Bone marrow (tissue), 2 donors: ENCODE results near the gene VDAC2.
A peak's percentile ranks its signal among the peaks of the same experiment; 100 is the strongest.

Experiments
- DNase-seq, 2 donors: peaks; one replicate each; lab custom pipeline; 2025; lab: John Stamatoyannopoulos, UW

Gene VDAC2

GRCh38 chr10:75230600-75231038 lies 20.0 kb downstream of the VDAC2 start:
- DNase-seq = peak; percentile 41 to 81

DNA sequence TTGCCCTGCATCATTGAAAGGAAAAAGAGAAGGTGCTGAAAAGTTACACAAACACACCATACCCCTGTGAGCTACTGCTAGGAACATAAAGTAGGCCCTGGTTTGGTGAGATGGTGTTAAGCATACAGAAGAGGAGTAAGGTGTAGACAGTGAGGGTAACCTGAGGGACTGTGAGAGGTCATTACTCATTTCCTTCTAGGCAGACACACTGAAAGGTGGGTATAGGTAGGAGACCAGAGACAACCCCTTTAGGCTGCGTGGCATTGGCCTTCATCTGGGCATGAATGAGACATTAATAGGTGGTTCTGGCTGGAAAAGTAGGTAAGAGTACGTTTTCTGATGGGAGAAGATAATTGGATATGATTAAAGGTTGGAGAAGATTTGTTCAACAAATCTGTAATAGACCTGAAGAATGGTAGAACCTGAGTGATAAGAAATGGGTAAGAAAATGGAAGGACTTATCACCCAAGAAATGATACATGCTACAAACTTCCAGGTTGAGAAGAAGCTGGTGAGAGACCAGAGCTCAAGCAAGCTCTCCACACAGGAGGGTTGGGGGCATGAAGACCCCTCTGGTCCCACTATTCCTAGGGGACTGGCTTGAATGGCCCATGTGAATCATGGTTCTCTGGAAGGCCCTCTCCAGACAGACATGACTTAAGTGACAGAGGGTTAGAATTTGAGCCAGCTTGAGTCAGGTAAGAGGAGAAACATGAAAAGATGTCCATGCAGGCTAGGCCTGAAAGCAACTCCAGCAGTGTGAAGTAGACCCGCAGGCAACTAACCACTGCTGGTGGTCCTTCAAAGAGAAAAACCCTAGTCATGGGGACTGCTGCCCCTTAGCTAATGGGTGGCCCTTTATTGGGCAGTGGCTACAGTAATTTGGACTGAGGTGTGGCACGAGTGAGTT lies 21.3 kb downstream of the VDAC2 start:
- no peak for DNase-seq

- no peak for DNase-seq
Observed at GRCh38 chr10:75233444-75234016, 22.9 kb downstream of the VDAC2 start.

DNA sequence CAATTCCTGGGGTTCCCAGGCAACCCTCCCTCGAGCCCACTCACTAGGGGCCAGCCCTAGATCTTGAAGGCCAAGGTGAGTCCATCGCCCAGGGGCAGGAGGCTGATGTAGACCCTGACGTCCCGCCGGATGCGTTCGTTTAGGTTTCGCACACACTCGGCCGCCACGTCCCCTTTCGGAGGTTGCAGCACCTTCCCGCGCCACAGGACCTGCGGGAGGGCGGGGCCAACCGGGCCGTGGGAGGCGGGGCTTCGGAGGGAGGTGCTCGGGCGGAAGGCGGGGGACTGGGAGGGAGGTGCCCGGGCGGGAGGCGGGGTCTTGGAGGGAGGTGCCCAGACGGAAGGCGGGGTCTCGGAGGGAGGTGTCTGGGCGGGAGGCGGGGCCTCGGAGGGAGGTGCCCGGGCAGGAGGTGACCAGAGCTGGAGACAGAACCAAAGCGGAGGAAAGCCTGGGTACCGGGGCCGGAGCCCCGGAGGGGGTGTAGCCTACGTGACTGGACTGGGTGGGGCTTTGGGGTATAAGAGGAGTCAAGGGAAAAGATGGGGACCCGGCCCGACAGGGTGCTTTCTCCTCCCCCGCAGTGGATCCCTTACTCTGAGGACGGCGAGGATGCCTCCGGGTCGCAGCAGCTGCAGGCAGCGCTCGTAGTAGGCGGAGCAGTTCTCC lies 23.6 kb downstream of the VDAC2 start:
- DNase-seq = peak; percentile 58 to 88

GRCh38 chr10:75234683-75235374 lies 24.2 kb downstream of the VDAC2 start:
- no peak for DNase-seq

DNA sequence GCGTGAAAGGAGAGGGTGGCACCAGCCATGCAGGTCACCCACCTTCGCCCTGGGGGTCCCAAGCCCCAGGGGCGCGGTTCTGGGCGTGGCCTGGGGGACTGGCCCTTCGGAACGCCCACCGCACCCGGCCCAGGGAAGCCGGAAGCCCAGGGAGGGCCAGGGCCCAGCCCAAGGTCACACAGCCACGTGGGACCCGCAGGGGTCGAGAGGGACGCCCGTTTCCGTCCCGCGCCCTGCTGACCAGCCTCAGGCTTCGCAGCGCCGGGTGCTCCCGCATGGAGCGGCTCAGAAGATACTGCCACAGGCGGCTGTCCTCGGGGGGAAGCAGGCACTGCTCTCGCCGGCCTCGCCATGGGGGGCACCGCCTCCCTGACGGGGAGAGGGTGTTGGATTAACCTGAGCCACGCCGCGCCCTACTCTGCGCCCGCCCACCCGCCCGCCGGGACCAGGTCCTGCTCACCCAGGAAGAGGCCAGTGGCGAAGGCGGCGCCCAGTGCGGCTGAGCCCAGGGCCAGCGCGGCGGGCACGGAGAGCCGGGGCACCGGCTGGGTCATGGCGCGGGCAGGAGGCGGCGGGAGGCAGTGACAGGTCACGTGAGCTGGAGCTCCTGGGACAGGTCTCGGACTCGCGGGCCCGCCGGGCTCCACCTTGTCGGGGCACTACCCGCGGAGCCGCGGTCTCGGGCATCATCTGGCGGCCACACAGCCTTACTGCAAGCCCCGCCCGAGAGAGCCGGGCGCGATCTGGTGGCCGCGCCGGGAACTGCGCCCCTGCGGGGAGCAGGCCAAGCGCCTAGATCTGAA lies 25.0 kb downstream of the VDAC2 start, which contains the start of gene COMTD1:
TSS of gene COMTD1 (minus strand) at position 583 of the 803 bp plus-strand sequence. CDS start at position 554, 29 bp downstream.
- peak; percentile 67 to 77 for DNase-seq

GRCh38 chr10:75236178-75236825 lies 25.7 kb downstream of the VDAC2 start:
- no peak for DNase-seq

GRCh38 chr10:75238182-75239095 lies 27.8 kb downstream of the VDAC2 start:
- no peak for DNase-seq

GRCh38 chr10:75239096-75239790 lies 28.6 kb downstream of the VDAC2 start:
- DNase-seq = no peak

- no peak for DNase-seq
Observed at GRCh38 chr10:75240329-75241076, 29.9 kb downstream of the VDAC2 start.

DNA sequence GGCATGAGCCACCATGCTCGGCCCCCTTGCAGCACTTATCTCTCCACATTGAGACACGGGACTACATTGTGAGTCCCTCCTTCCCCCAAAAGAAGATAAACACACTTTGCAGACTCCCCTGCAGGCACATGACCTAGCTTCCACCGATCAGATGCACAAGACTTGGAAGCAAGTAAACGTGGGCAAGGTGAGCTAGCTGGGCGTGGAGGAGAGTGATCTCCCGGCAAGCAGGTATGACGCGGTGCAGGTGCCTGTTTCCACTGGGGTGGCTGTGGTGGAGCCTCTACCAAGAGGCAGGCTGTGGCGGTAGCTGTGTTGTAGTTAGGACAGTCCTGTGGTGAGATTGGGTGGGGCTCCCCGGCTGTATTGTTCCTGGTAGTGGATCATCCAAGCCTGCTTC lies 32.8 kb downstream of the VDAC2 start:
- DNase-seq = no peak

- DNase-seq = no peak
Observed at GRCh38 chr10:75244487-75245353, 34.1 kb downstream of the VDAC2 start.

DNA sequence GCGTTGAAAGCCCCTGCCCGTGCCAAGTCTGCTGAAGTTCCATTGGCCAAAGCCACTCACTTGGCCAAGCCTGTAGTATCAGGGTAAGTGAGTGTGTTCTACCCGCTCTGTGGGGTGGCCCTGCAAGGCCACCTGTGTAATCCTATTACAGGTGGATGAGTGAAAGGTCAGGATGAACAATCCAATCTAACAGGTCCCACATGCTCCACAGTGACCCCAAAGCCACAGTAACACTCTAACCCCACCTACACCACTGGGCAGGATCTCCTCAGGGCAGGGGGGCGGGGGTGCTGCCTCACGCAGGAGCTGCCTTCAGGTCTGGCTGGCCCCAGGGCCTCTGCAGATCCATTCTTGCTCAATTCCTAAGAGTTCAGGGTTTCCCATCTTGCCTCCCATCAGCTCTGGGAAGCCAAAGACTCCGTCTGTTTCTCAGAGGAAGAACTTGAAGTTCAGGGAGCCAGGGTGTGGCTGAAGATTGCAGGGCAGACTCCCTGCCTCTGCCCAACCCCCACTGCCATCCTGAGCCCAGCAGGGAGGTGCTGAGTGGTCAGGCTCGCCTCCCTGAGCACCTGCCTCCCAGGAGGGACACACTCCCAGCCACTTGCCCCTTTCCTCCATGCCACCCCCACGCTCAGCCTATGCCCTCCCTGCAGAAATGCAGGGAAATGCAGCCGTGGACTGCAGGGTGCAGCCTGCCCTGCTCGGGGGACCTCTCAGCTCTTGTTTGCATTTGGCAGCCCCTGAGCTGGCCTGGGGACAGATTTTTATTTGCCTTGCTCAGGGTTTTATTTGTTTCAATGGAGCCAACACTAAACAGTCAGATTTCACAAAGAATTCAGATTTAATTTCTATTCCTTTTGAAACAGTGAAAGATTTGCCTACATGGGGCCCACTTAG lies 35.0 kb downstream of the VDAC2 start:
- no peak for DNase-seq

GRCh38 chr10:75246506-75246905 lies 35.9 kb downstream of the VDAC2 start:
- DNase-seq = no peak

GRCh38 chr10:75247797-75248196 lies 37.2 kb downstream of the VDAC2 start:
- DNase-seq = no peak

DNA sequence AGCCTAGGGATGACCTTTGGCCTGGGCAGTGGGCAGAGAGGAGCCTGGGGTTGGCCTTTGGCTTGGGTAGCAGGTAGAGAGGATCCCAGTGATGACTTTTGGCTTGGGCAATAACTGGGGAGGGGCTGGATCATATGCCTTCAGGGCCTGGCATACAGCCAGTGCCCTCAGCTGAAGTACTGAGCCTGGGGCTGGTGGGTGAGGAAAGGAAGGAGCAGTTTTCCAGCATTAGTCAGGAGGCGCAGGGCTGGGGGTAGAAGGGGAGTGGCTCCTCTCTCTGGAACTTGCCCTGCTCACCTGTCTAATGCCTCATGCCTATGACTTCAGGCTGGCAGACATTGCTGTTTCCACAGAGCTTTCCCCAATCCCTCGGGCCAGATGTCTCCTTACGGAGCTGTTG lies 40.3 kb downstream of the VDAC2 start:
- no peak for DNase-seq
